ENCODE measurements around the gene KIF26B. TPM values are rescaled to one million over a fixed set of nuclear protein-coding genes. Genes with fewer than 3 reads are reported as not detected.

Gene KIF26B
- total RNA-seq, 1 donor from 2014 or later: 3.4 TPM

GRCh38 chr1:245301162-245301580, 146.4 kb downstream of the KIF26B start:
- no peak overlapping the region for H3K4me3 ChIP-seq
- no peak for DNase-seq

DNA sequence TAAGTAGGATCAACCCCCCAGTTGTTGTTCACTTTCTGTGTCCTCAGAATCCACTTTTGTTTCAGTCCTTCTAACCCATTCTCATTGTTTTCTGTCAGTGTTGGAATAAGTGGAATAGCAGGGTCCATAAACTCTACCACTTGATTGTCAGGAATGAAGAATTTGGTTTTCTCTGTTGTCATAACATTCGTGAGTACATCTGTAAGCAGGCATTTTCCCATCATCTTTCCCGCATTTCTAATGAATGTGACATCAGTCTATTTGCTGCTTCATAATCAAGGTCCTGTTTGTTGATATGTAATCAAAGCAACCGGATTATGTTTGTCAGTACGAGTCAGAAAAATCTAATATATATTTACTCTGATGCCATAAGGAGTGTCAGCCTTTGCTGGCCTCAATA, 147.1 kb downstream of the KIF26B start:
- TF ChIP-seq CTCF (IDR thresholded peaks at IDR 0.05): no peak
- Histone ChIP-seq H3K27me3 (no peaks in the 10 kb centered on the region), H3K27ac (no peak overlapping the region), H3K4me3 (no peak overlapping the region), H3K9me3 (no peaks in the 10 kb centered on the region), H3K36me3 (no peaks in the 10 kb centered on the region), H3K4me1 (peaks cover 8% of the 10 kb centered on the region)
- ATAC-seq (no peak), DNase-seq (no peak)
- intact Hi-C loops (cut with DNase I): no loop called here

More at GRCh38 chr1:245301162-245301580, 146.4 kb downstream of the KIF26B start:
- Histone ChIP-seq H3K27ac (no peak overlapping the region), H3K9me3 (no peaks in the 10 kb centered on the region), H3K36me3 (no peaks in the 10 kb centered on the region), H3K27me3 (no peaks in the 10 kb centered on the region), H3K4me1 (peaks cover 8% of the 10 kb centered on the region)
- ATAC-seq: peak; percentile 34
- intact Hi-C loops (cut with DNase I): no loop called here
- no peak for TF ChIP-seq CTCF (IDR thresholded peaks at IDR 0.05)

DNA sequence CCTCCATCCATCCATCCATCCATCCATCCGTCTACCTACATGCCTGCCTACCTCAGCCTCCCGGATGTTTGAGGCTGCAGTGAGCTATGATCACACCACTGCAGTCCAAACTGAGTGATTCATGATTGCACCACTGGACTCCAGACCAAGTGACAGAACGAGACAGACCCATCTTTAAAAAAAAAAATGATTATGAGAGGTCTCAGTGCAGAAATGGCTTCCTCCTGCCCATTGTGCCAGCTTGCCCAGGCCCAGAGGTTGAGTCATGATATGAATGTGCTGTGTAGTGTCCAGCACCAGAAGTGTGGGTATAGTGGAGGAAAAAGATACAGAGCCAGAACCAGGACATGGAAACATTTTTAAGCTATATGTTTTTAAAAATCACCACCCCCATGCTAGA, 149.9 kb downstream of the KIF26B start:
- H3K27ac ChIP-seq: no peak overlapping the region

GRCh38 chr1:245306020-245306419, 151.2 kb downstream of the KIF26B start:
- Histone ChIP-seq H3K27me3 (no peaks in the 10 kb centered on the region), H3K4me1 (peaks cover 5% of the 10 kb centered on the region), H3K9me3 (no peaks in the 10 kb centered on the region), H3K4me3 (no peak overlapping the region), H3K27ac (no peak overlapping the region), H3K36me3 (no peaks in the 10 kb centered on the region)
- no peak for DNase-seq
- intact Hi-C loops (cut with DNase I): no loop called here
- no peak for ATAC-seq
- TF ChIP-seq CTCF (IDR thresholded peaks at IDR 0.05): no peak

More for the DNA sequence above, 149.9 kb downstream of the KIF26B start:
- Histone ChIP-seq H3K4me1 (peaks cover 8% of the 10 kb centered on the region), H3K4me3 (no peak overlapping the region), H3K27me3 (no peaks in the 10 kb centered on the region), H3K9me3 (no peaks in the 10 kb centered on the region), H3K36me3 (no peaks in the 10 kb centered on the region)
- no peak for DNase-seq
- intact Hi-C loops (cut with DNase I): no loop called here
- TF ChIP-seq CTCF (IDR thresholded peaks at IDR 0.05): no peak
- no peak for ATAC-seq

DNA sequence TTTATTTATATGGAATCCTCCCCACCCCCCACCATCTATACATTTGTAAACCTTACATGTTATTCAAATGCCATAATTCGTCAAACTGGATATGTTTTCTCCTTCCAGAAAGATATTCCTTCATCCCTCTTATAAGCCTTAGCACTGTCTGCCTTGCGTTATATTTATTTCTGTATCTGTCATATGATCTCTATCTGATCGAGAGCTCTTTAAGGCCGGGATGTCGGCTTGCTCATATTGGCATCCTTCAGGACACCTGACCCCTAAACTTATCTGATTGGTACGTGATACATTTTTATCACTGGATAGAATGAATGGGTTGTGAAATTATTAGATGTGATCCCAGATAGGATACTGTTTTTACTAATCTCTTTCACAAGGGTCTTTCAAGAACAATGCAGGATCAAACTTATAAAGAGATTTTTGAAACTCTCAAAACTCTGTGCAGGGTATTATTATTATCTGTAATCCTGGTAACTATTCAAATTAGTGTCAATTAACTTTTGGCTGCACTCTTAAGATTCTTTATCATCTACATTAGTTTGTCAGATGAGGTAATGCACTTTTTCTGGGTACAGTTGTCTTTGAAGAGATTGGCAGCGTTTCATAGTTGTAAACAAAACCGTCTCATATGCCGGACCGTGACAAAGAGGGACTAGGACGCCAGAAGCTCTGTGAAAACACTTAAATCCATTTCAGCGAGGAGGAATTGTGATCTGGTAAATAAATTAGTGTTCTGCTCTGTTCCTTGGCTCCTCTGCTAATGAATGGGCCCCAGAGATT, 152.0 kb downstream of the KIF26B start:
- no peak for TF ChIP-seq CTCF (IDR thresholded peaks at IDR 0.05)
- no peak for DNase-seq
- H3K4me1 ChIP-seq: peaks cover 1% of the 10 kb centered on the region
- intact Hi-C loops (cut with DNase I): no loop called here
- H3K4me3 ChIP-seq: no peak overlapping the region
- no peaks in the 10 kb centered on the region for H3K27me3 ChIP-seq
- no peaks in the 10 kb centered on the region for H3K36me3 ChIP-seq
- ATAC-seq: no peak
- no peak overlapping the region for H3K27ac ChIP-seq
- H3K9me3 ChIP-seq: no peaks in the 10 kb centered on the region

Measured in upper lobe of right lung (tissue), 1 donor.